ENCODE results near the gene EWSR1.

DNA sequence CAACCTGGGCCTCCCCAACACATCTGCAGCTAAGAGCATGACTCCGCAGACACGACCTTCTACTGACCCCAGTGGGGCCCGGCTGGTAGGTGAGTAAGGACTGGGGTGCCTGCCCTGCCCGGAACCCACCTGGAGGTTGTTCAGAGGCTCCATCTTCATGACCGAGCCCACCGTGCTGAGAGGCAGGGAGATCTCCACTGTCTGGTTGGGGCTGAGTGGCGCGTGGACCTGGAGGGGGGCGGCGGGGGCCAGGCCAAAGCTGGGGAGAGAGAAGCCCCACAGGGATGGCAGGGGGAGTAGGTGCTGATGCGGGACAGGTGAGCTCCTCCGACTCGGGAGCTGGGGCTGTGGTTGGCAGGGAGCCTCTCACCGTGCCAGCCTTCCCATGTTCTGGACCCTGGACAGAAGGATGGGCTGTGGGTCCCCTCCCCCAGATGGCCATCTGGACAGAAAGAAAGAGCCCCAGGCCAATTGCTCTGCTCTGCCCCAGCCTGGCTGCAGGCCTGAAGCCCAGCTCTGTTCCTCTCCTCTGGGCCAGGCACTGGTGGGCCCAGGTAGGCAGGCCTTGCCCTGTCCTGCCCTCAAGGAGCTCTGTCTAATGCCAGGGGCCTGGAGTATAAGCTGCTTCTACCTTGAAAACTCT, 63.7 kb downstream of the EWSR1 start:
- TF ChIP-seq, protein P1, sequence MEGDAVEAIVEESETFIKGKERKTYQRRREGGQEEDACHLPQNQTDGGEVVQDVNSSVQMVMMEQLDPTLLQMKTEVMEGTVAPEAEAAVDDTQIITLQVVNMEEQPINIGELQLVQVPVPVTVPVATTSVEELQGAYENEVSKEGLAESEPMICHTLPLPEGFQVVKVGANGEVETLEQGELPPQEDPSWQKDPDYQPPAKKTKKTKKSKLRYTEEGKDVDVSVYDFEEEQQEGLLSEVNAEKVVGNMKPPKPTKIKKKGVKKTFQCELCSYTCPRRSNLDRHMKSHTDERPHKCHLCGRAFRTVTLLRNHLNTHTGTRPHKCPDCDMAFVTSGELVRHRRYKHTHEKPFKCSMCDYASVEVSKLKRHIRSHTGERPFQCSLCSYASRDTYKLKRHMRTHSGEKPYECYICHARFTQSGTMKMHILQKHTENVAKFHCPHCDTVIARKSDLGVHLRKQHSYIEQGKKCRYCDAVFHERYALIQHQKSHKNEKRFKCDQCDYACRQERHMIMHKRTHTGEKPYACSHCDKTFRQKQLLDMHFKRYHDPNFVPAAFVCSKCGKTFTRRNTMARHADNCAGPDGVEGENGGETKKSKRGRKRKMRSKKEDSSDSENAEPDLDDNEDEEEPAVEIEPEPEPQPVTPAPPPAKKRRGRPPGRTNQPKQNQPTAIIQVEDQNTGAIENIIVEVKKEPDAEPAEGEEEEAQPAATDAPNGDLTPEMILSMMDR (IDR thresholded peaks at IDR 0.05; ENCODE audit: insufficient read depth, low read depth, low read length), result no peak
- no peak for TF ChIP-seq EZH2 (IDR thresholded peaks at IDR 0.05; ENCODE audit: insufficient read depth, low read length)

All from astrocyte (in vitro differentiated cells and primary cell).